Neural cell (in vitro differentiated cells): ENCODE results near the gene ATG2B. TPM values are rescaled to one million over a fixed set of nuclear protein-coding genes. Genes with fewer than 3 reads are reported as not detected.

ENCODE experiments used
- H2AFZ ChIP-seq: fragments of 200-600, 300-800 bp; sonication (generic), shearing (Covaris generic); 2 replicates; pipeline ENCODE4 v1.6.0; 2014; ENCODE audit warnings: low read depth, mild to moderate bottlenecking, antibody characterized with exemption, low read length, moderate library complexity
- H3F3A ChIP-seq: fragments of 200-600 bp; shearing (Covaris generic); 2 replicates; pipeline ENCODE4 v1.6.1; 2016; ENCODE audit warnings: mild to moderate bottlenecking, moderate library complexity, mixed read lengths, antibody characterized with exemption, low read length; ENCODE audit not compliant: insufficient read depth, poor library complexity, severe bottlenecking
- H3K27ac ChIP-seq: fragments of 200-600, 300-800 bp; sonication (generic), shearing (Covaris generic); 2 replicates; pipeline ENCODE4 v1.5.1; 2014; ENCODE audit warnings: mild to moderate bottlenecking, low read length, moderate library complexity
- H3K27me3 ChIP-seq: fragments of 300-800, 200-600 bp; sonication (generic), shearing (Covaris generic); 2 replicates; pipeline ENCODE4 v1.6.0; 2014; ENCODE audit warnings: mild to moderate bottlenecking, low read depth, low read length, moderate library complexity; ENCODE audit not compliant: insufficient read depth
- H3K36me3 ChIP-seq: fragments of 300-800, 200-600 bp; sonication (generic), shearing (Covaris generic); 2 replicates; pipeline ENCODE4 v1.5.1; 2014; ENCODE audit warnings: mild to moderate bottlenecking, antibody characterized with exemption, low read length, moderate library complexity; ENCODE audit not compliant: insufficient read depth
- H3K4me2 ChIP-seq: fragments of 300-800, 200-600 bp; sonication (generic), shearing (Covaris generic); 2 replicates; pipeline ENCODE4 v1.6.0; 2014; ENCODE audit warnings: mild to moderate bottlenecking, low read length
- H3K4me3 ChIP-seq: fragments of 300-800, 200-600 bp; sonication (generic), shearing (Covaris generic); 2 replicates; pipeline ENCODE4 v1.5.1; 2014; ENCODE audit warnings: mild to moderate bottlenecking, low read length, moderate library complexity
- H3K79me2 ChIP-seq: fragments of 200-600 bp; shearing (Covaris generic); replicated peaks from 2 replicates; pipeline ENCODE4 v1.6.0; 2014; ENCODE audit warnings: mild to moderate bottlenecking, low read length, moderate library complexity; ENCODE audit not compliant: insufficient read depth
- H3K9ac ChIP-seq: fragments of 300-800, 200-600 bp; sonication (generic), shearing (Covaris generic); 2 replicates; pipeline ENCODE4 v1.6.1; 2016; ENCODE audit warnings: mild to moderate bottlenecking, low read length, mixed read lengths
- H3K9me2 ChIP-seq: fragments of 200-600 bp; shearing (Covaris generic); 2 replicates; pipeline ENCODE4 v1.6.1; 2016; ENCODE audit warnings: mild to moderate bottlenecking, low read length, mixed read lengths; ENCODE audit not compliant: insufficient read depth
- H3K9me3 ChIP-seq: fragments of 200-600, 300-800 bp; sonication (generic), shearing (Covaris generic); 2 replicates; pipeline ENCODE4 v1.6.1; 2016; ENCODE audit warnings: mild to moderate bottlenecking, mixed run types, low read length, moderate library complexity, mixed read lengths
- H4K20me1 ChIP-seq: fragments of 200-600 bp; shearing (Covaris generic); 2 replicates; pipeline ENCODE4 v1.6.1; 2016; ENCODE audit warnings: mild to moderate bottlenecking, mixed run types; ENCODE audit not compliant: insufficient read depth
- CTCF ChIP-seq: fragments of 450-650 bp; IDR thresholded peaks from 2 replicates; pipeline ENCODE4 v1.5.1; 2014; ENCODE audit warnings: antibody characterized with exemption, mild to moderate bottlenecking, moderate library complexity; ENCODE audit not compliant: poor library complexity, severe bottlenecking
- EP300 ChIP-seq: fragments of 450-650 bp; conservative IDR thresholded peaks from 2 replicates; pipeline ENCODE4 v1.6.1; 2014; ENCODE audit warnings: antibody characterized with exemption, mild to moderate bottlenecking, moderate library complexity; ENCODE audit not compliant: poor library complexity, severe bottlenecking
- EZH2 ChIP-seq: fragments of 200-600, 300-800 bp; shearing (Covaris generic), sonication (generic); IDR thresholded peaks from 2 replicates; pipeline ENCODE4 v1.6.1; 2014; ENCODE audit warnings: antibody characterized with exemption, low read length, borderline replicate concordance, mild to moderate bottlenecking; ENCODE audit not compliant: insufficient read depth, poor library complexity, severe bottlenecking
- MXI1 ChIP-seq: fragments of 450-650 bp; conservative IDR thresholded peaks from 2 replicates; pipeline ENCODE4 v1.6.1; 2014; ENCODE audit warnings: antibody characterized with exemption, mild to moderate bottlenecking; ENCODE audit not compliant: poor library complexity, severe bottlenecking
- POLR2AphosphoS5 ChIP-seq: IDR thresholded peaks from 2 replicates; pipeline ENCODE4 v1.6.1; 2012
- RAD21 ChIP-seq: fragments of 450-650 bp; conservative IDR thresholded peaks from 2 replicates; pipeline ENCODE4 v1.6.1; 2014; ENCODE audit warnings: antibody characterized with exemption, mild to moderate bottlenecking, moderate library complexity
- REST ChIP-seq: IDR thresholded peaks from 2 replicates; pipeline ENCODE4 v1.6.1; 2012; ENCODE audit warnings: borderline replicate concordance
- SMC3 ChIP-seq: fragments of 450-650 bp; conservative IDR thresholded peaks from 2 replicates; pipeline ENCODE4 v1.6.1; 2014; ENCODE audit warnings: antibody characterized with exemption, mild to moderate bottlenecking, moderate library complexity; ENCODE audit not compliant: poor library complexity
- TAF1 ChIP-seq: IDR thresholded peaks from 2 replicates; pipeline ENCODE4 v1.6.1; 2012; ENCODE audit warnings: low read depth
- polyA plus RNA-seq: library from polyadenylated mRNA; depleted of rRNA; stranded (reverse); fragments of >200 nt; gene quantifications from 2 replicates; pipeline ENCODE4 v1.2.3, GENCODE V29; 2014

ATG2B gene
- polyA plus RNA-seq, 1 donor from 2014 or later: 16.2 TPM

- Histone ChIP-seq H2AFZ (no peak overlapping the region), H3K9me3 (no peaks in the 10 kb centered on the region), H3K36me3 (no peaks in the 10 kb centered on the region), H3K9ac (no peak overlapping the region), H3K9me2 (no peaks in the 10 kb centered on the region), H3K27ac (no peak overlapping the region), H4K20me1 (no peaks in the 10 kb centered on the region), H3K4me3 (no peak overlapping the region), H3K4me2 (no peak overlapping the region), H3F3A (no peaks in the 10 kb centered on the region), H3K79me2 (peaks cover 44% of the 10 kb centered on the region), H3K27me3 (no peaks in the 10 kb centered on the region)
- TF ChIP-seq TAF1 (no peak), EP300 (no peak), MXI1 (no peak), POLR2AphosphoS5 (no peak), REST (no peak), RAD21 (no peak), SMC3 (no peak), CTCF (no peak), EZH2 (no peak)
Measured at GRCh38 chr14:96357216-96357615, 5.9 kb downstream of the ATG2B start.

GRCh38 chr14:96354246-96354645, 8.9 kb downstream of the ATG2B start:
- Histone ChIP-seq H3K9ac (no peak overlapping the region), H3K4me2 (no peak overlapping the region), H3F3A (no peaks in the 10 kb centered on the region), H3K79me2 (peaks cover 19% of the 10 kb centered on the region), H3K27me3 (no peaks in the 10 kb centered on the region), H4K20me1 (no peaks in the 10 kb centered on the region), H3K27ac (no peak overlapping the region), H3K9me2 (no peaks in the 10 kb centered on the region), H3K9me3 (no peaks in the 10 kb centered on the region), H3K36me3 (no peaks in the 10 kb centered on the region), H3K4me3 (no peak overlapping the region), H2AFZ (no peak overlapping the region)
- TF ChIP-seq TAF1: no peak
- TF ChIP-seq EP300: no peak
- no peak for TF ChIP-seq REST
- no peak for TF ChIP-seq RAD21
- no peak for TF ChIP-seq CTCF
- TF ChIP-seq EZH2: no peak
- TF ChIP-seq POLR2AphosphoS5: no peak
- no peak for TF ChIP-seq MXI1
- TF ChIP-seq SMC3: no peak
